CD4-positive, alpha-beta T cell (primary cell): ENCODE results near the gene TSHZ1. TPM values are rescaled to one million over a fixed set of nuclear protein-coding genes. Genes with fewer than 3 reads are reported as not detected.

ENCODE experiments used
- ATAC-seq: fragments of 200-7000 bp; cut with Tn5 transposase; one replicate; pipeline ENCODE4 v1.10.0; 2022; ENCODE audit warnings: mild to moderate bottlenecking; ENCODE audit not compliant: poor library complexity
- CTCF ChIA-PET: fragments of 350-600 bp; sonication (Branson Sonifier 250); formaldehyde crosslinking; loops from one replicate; lab custom pipeline; 2021; ENCODE audit warnings: antibody characterized with exemption, inconsistent platforms; lab: Charles Lee
- POLR2A ChIA-PET: fragments of 350-600 bp; sonication (Branson Sonifier 250); formaldehyde crosslinking; loops from one replicate; lab custom pipeline; 2021; ENCODE audit warnings: antibody characterized with exemption, inconsistent platforms; lab: Charles Lee
- DNase-seq, 14 experiments: peaks; one replicate each; pipeline ENCODE4 v3.0.0-alpha.2; 2013 to 2020; ENCODE audit warnings: mixed read lengths in 2 of 14
- H3K27ac ChIP-seq, 2 donors: one replicate each; pipeline versions ENCODE4 v1.5.1 to v1.7.0; 2013; ENCODE audit warnings: low read length in 2 of 2, low read depth in 1 of 2, mild to moderate bottlenecking in 1 of 2
- H3K27me3 ChIP-seq, 2 experiments: 1 replicate in 1 of 2; 2 replicates in 1 of 2; pipeline versions ENCODE4 v1.6.1 to v1.7.0; 2013; ENCODE audit warnings: low read length in 2 of 2, control low read depth in 1 of 2, mild to moderate bottlenecking in 1 of 2, moderate library complexity in 1 of 2; ENCODE audit not compliant: insufficient read depth in 2 of 2, control insufficient read depth in 1 of 2
- H3K36me3 ChIP-seq: one replicate; pipeline ENCODE4 v1.6.1; 2013; ENCODE audit warnings: low read length, control low read depth; ENCODE audit not compliant: insufficient read depth
- H3K4me1 ChIP-seq: one replicate; pipeline ENCODE4 v1.6.1; 2013; ENCODE audit warnings: low read length, control low read depth; ENCODE audit not compliant: insufficient read depth
- H3K4me3 ChIP-seq: one replicate; pipeline ENCODE4 v1.5.1; 2013; ENCODE audit warnings: mild to moderate bottlenecking, low read length, moderate library complexity
- H3K9me3 ChIP-seq, 2 experiments: 1 replicate in 1 of 2; 2 replicates in 1 of 2; pipeline versions ENCODE4 v1.6.1 to v1.7.0; 2013; ENCODE audit warnings: low read length in 2 of 2, mild to moderate bottlenecking in 2 of 2, control low read depth in 1 of 2, moderate library complexity in 1 of 2; ENCODE audit not compliant: control insufficient read depth in 1 of 2, insufficient read depth in 1 of 2
- H3K27ac Mint-ChIP-seq: one replicate; pipeline ENCODE4 v1.8.0; 2020; ENCODE audit warnings: mixed read lengths
- H3K27me3 Mint-ChIP-seq: one replicate; pipeline ENCODE4 v1.8.0; 2021; ENCODE audit warnings: mixed read lengths
- H3K36me3 Mint-ChIP-seq: one replicate; pipeline ENCODE4 v1.8.0; 2021; ENCODE audit warnings: low read depth, mixed read lengths
- H3K4me1 Mint-ChIP-seq: one replicate; pipeline ENCODE4 v1.8.0; 2021; ENCODE audit warnings: low read depth, mixed read lengths
- H3K4me3 Mint-ChIP-seq: one replicate; pipeline ENCODE4 v1.8.0; 2020; ENCODE audit warnings: mild to moderate bottlenecking, mixed read lengths
- H3K9me3 Mint-ChIP-seq: one replicate; pipeline ENCODE4 v1.8.0; 2020; ENCODE audit warnings: mixed read lengths
- CTCF ChIP-seq: fragments of 200-600 bp; IDR thresholded peaks from one replicate; pipeline ENCODE4 v1.8.0; 2022; ENCODE audit warnings: antibody characterized with exemption, mild to moderate bottlenecking
- intact Hi-C, 2 experiments: fragments of 100-400 bp; cut with DNase I in 1 of 2; cut with micrococcal nuclease in 1 of 2; formaldehyde crosslinking; loops; one replicate each; pipeline versions ENCODE4 v1.15.1 to v1.9.0; 2023 to 2025; cut with DNase I, micrococcal nuclease
- total RNA-seq, 174 experiments: library from RNA in 2 of 174; stranded (reverse) in 2 of 174; gene quantifications; one replicate each; pipeline ENCODE4 v1.2.3 and lab custom pipeline; 2021 to 2026

The TSHZ1 gene
- total RNA-seq, 2 experiments from 2014 or later: 19.9 to 21.5 TPM

GRCh38 chr18:75316826-75317225 is 106.2 kb downstream of the TSHZ1 start:
- no peak overlapping the region for H3K4me3 Mint-ChIP-seq
- H3K9me3 Mint-ChIP-seq: no peaks in the 10 kb centered on the region
- Histone ChIP-seq H3K9me3 (no peaks in the 10 kb centered on the region), H3K4me1 (no peaks in the 10 kb centered on the region), H3K27me3 (no peaks in the 10 kb centered on the region), H3K27ac (no peak overlapping the region), H3K4me3 (no peak overlapping the region), H3K36me3 (no peaks in the 10 kb centered on the region)
- no peaks in the 10 kb centered on the region for H3K4me1 Mint-ChIP-seq
- no peaks in the 10 kb centered on the region for H3K36me3 Mint-ChIP-seq
- intact Hi-C loops: no loop called here
- ATAC-seq (no peak), DNase-seq (no peak)
- TF ChIP-seq CTCF: no peak
- H3K27ac Mint-ChIP-seq: no peak overlapping the region
- POLR2A ChIA-PET: no interaction called here
- CTCF ChIA-PET: no interaction called here
- no peaks in the 10 kb centered on the region for H3K27me3 Mint-ChIP-seq

GRCh38 chr18:75317300-75317699 is 106.7 kb downstream of the TSHZ1 start:
- Histone ChIP-seq H3K9me3 (no peaks in the 10 kb centered on the region), H3K27me3 (no peaks in the 10 kb centered on the region), H3K27ac (no peak overlapping the region), H3K4me3 (no peak overlapping the region), H3K4me1 (no peaks in the 10 kb centered on the region), H3K36me3 (no peaks in the 10 kb centered on the region)
- H3K4me3 Mint-ChIP-seq: no peak overlapping the region
- no peaks in the 10 kb centered on the region for H3K36me3 Mint-ChIP-seq
- no peak overlapping the region for H3K27ac Mint-ChIP-seq
- CTCF ChIA-PET: no interaction called here
- no peaks in the 10 kb centered on the region for H3K4me1 Mint-ChIP-seq
- no peak for ATAC-seq
- no peak for TF ChIP-seq CTCF
- intact Hi-C loops: no loop called here
- no peaks in the 10 kb centered on the region for H3K9me3 Mint-ChIP-seq
- H3K27me3 Mint-ChIP-seq: no peaks in the 10 kb centered on the region
- POLR2A ChIA-PET: no interaction called here
- DNase-seq: no peak

- H3K27me3 Mint-ChIP-seq: no peaks in the 10 kb centered on the region
- no peaks in the 10 kb centered on the region for H3K9me3 Mint-ChIP-seq
- Histone ChIP-seq H3K4me1 (no peaks in the 10 kb centered on the region), H3K9me3 (no peaks in the 10 kb centered on the region), H3K27me3 (no peaks in the 10 kb centered on the region), H3K27ac (no peak overlapping the region), H3K4me3 (no peak overlapping the region), H3K36me3 (no peaks in the 10 kb centered on the region)
- CTCF ChIA-PET: no interaction called here
- no peak overlapping the region for H3K4me3 Mint-ChIP-seq
- intact Hi-C loops: no loop called here
- no peak overlapping the region for H3K27ac Mint-ChIP-seq
- POLR2A ChIA-PET: no interaction called here
- H3K4me1 Mint-ChIP-seq: no peaks in the 10 kb centered on the region
- no peak for DNase-seq
- TF ChIP-seq CTCF: no peak
- no peak for ATAC-seq
- no peaks in the 10 kb centered on the region for H3K36me3 Mint-ChIP-seq
Observed at GRCh38 chr18:75317703-75318102, 107.1 kb downstream of the TSHZ1 start.
